HCT116 (cell line): ENCODE results near the gene SLBP. TPM values are rescaled to one million over a fixed set of nuclear protein-coding genes. Genes with fewer than 3 reads are reported as not detected.

ENCODE experiments used
- ATAC-seq: fragments of 200-7000 bp; cut with Tn5 transposase; 2 replicates; pipeline ENCODE4 v1.9.1; 2020; ENCODE audit warnings: mild to moderate bottlenecking, moderate library complexity
- BruUV-seq: library from RNA; stranded (reverse); fragments of 400-500 nt; replicated peaks from 2 replicates; lab custom pipeline; 2021; lab: Mats Ljungman, UMichigan
- CTCF ChIA-PET: fragments of 300-600 bp; sonication (Branson Sonifier 250); formaldehyde crosslinking; loops from one replicate; lab custom pipeline; 2021; ENCODE audit warnings: antibody characterized with exemption; lab: Charles Lee
- POLR2A ChIA-PET: fragments of 300-600, 350-600 bp; sonication (Branson Sonifier 250); formaldehyde crosslinking; loops from one replicate; lab custom pipeline; 2021; ENCODE audit warnings: antibody characterized with exemption; lab: Charles Lee
- RAD21 ChIA-PET, 2 experiments: fragments of 300-600 bp; sonication (Branson Sonifier 250); formaldehyde crosslinking; loops; one replicate each; lab custom pipeline; 2023; ENCODE audit warnings: low total read pairs in 2 of 2; ENCODE audit not compliant: uncharacterized antibody in 2 of 2, unreplicated experiment in 2 of 2, low non-redundant PET in 1 of 2; lab: Charles Lee
- DNase-seq: peaks from one replicate; pipeline ENCODE4 v3.0.0-alpha.2; 2010; ENCODE audit warnings: low read depth, low spot score
- H2AFZ ChIP-seq: fragments of 200-600 bp; shearing (Covaris generic), sonication (generic); 2 replicates; pipeline ENCODE4 v1.6.1; 2017; ENCODE audit warnings: low read depth, mixed run types, mixed read lengths, antibody characterized with exemption, low read length; ENCODE audit not compliant: poor library complexity, severe bottlenecking
- H3K27ac ChIP-seq: 2 replicates; pipeline ENCODE4 v1.5.1; 2012; ENCODE audit warnings: low read depth, low read length
- H3K27me3 ChIP-seq: fragments of 200-600 bp; sonication (generic); 2 replicates; pipeline ENCODE4 v1.6.1; 2016; ENCODE audit warnings: mixed run types, low read length, mixed read lengths; ENCODE audit not compliant: insufficient read depth
- H3K36me3 ChIP-seq, 2 experiments: fragments of 200-500 bp in 1 of 2; fragments of 200-600 bp in 1 of 2; sonication (Bioruptor generic) in 1 of 2; sonication (generic) in 1 of 2; 2 replicates each; pipeline versions ENCODE4 v1.5.1 to v1.6.1; 2014 to 2016; ENCODE audit warnings: low read length in 2 of 2, inconsistent platforms in 1 of 2, mixed read lengths in 1 of 2, mixed run types in 1 of 2; ENCODE audit not compliant: insufficient read depth in 2 of 2, control insufficient read depth in 1 of 2
- H3K4me1 ChIP-seq, 2 experiments: fragments of 200-600 bp in 1 of 2; sonication (generic) in 1 of 2; 2 replicates each; pipeline versions ENCODE4 v1.5.1 to v1.6.1; 2012 to 2017; ENCODE audit warnings: low read length in 2 of 2, inconsistent platforms in 1 of 2, mild to moderate bottlenecking in 1 of 2, mixed read lengths in 1 of 2, mixed run types in 1 of 2, moderate library complexity in 1 of 2; ENCODE audit not compliant: insufficient read depth in 2 of 2, control insufficient read depth in 1 of 2
- H3K4me2 ChIP-seq: fragments of 200-600 bp; sonication (generic); 2 replicates; pipeline ENCODE4 v1.6.1; 2017; ENCODE audit warnings: mixed run types, low read length, mixed read lengths
- H3K4me3 ChIP-seq, 2 experiments: fragments of 200-600 bp in 1 of 2; sonication (generic) in 1 of 2; replicated peaks in 1 of 2; 2 replicates each; pipeline ENCODE4 v1.5.1; 2011 to 2016; ENCODE audit warnings: low read length in 2 of 2, control low read depth in 1 of 2, low read depth in 1 of 2, mild to moderate bottlenecking in 1 of 2, mixed read lengths in 1 of 2, mixed run types in 1 of 2
- H3K79me2 ChIP-seq: fragments of 200-600 bp; sonication (generic); 2 replicates; pipeline ENCODE4 v1.6.1; 2017; ENCODE audit warnings: mild to moderate bottlenecking, mixed run types, low read length, moderate library complexity, mixed read lengths; ENCODE audit not compliant: insufficient read depth
- H3K9ac ChIP-seq: fragments of 200-600 bp; sonication (generic); 2 replicates; pipeline ENCODE4 v1.6.1; 2016; ENCODE audit warnings: low read length, mixed read lengths
- H3K9me2 ChIP-seq: fragments of 200-600 bp; sonication (generic), shearing (Covaris generic); 2 replicates; pipeline ENCODE4 v1.6.1; 2017; ENCODE audit warnings: mixed run types, mild to moderate bottlenecking, moderate library complexity; ENCODE audit not compliant: insufficient read depth
- H3K9me3 ChIP-seq, 2 experiments: fragments of 200-500 bp in 1 of 2; fragments of 200-600 bp in 1 of 2; sonication (Bioruptor generic) in 1 of 2; sonication (generic) in 1 of 2; 2 replicates each; pipeline ENCODE4 v1.6.1; 2014 to 2017; ENCODE audit warnings: low read length in 2 of 2, mixed read lengths in 2 of 2, inconsistent platforms in 1 of 2, low read depth in 1 of 2, mild to moderate bottlenecking in 1 of 2, mixed run types in 1 of 2, moderate library complexity in 1 of 2; ENCODE audit not compliant: control insufficient read depth in 1 of 2, insufficient read depth in 1 of 2
- H4K20me1 ChIP-seq: fragments of 200-600 bp; sonication (generic), shearing (Covaris generic); 2 replicates; pipeline ENCODE4 v1.6.1; 2017; ENCODE audit warnings: mixed run types, mild to moderate bottlenecking, moderate library complexity; ENCODE audit not compliant: insufficient read depth
- CEBPB ChIP-seq: IDR thresholded peaks from 2 replicates; pipeline ENCODE4 v1.6.1; 2012; ENCODE audit warnings: low read depth
- FOSL1 ChIP-seq: IDR thresholded peaks from 2 replicates; pipeline ENCODE4 v1.6.1; 2012; ENCODE audit warnings: low read depth
- RAD21 ChIP-seq: IDR thresholded peaks from 2 replicates; pipeline ENCODE4 v1.6.1; 2012; ENCODE audit warnings: low read depth, mild to moderate bottlenecking
- intact Hi-C: fragments of 100-400 bp; cut with micrococcal nuclease; formaldehyde crosslinking; loops from 2 replicates; pipeline ENCODE4 v1.10.0; 2022
- total RNA-seq: library from RNA; stranded (reverse); gene quantifications from one replicate; pipeline ENCODE4 v1.2.1, GENCODE V29; 2021; ENCODE audit not compliant: unreplicated experiment

The SLBP gene
- total RNA-seq, 1 experiment from 2014 or later, result 101 TPM

GRCh38 chr4:1647432-1647831 lies 64.7 kb downstream of the SLBP start:
- no peak overlapping the region for H3K27ac ChIP-seq
- no peaks in the 10 kb centered on the region for H3K27me3 ChIP-seq
- H4K20me1 ChIP-seq, result no peaks in the 10 kb centered on the region
- no peaks in the 10 kb centered on the region for H3K79me2 ChIP-seq
- no TSS peak for BruUV-seq
- TF ChIP-seq CEBPB, result no peak
- no peak overlapping the region for H2AFZ ChIP-seq
- H3K4me3 ChIP-seq, result no peak overlapping the region
- H3K4me1 ChIP-seq, result no peaks in the 10 kb centered on the region
- no peak overlapping the region for H3K9ac ChIP-seq
- intact Hi-C loops, result no loop called here
- no peak for DNase-seq
- ChIA-PET POLR2A (no interaction called here), RAD21 (no interaction called here), CTCF (no interaction called here)
- H3K4me2 ChIP-seq, result no peak overlapping the region
- ATAC-seq, result no peak
- H3K9me3 ChIP-seq, result no peaks in the 10 kb centered on the region
- H3K9me2 ChIP-seq, result no peaks in the 10 kb centered on the region
- H3K36me3 ChIP-seq, result no peaks in the 10 kb centered on the region

- H3K4me2 ChIP-seq, result no peak overlapping the region
- no peaks in the 10 kb centered on the region for H3K4me1 ChIP-seq
- ChIA-PET POLR2A (no interaction called here), CTCF (no interaction called here), RAD21 (no interaction called here)
- no peak overlapping the region for H3K9ac ChIP-seq
- no peak for ATAC-seq
- intact Hi-C loops, result no loop called here
- no peaks in the 10 kb centered on the region for H3K79me2 ChIP-seq
- H3K4me3 ChIP-seq, result no peak overlapping the region
- H3K9me3 ChIP-seq, result no peaks in the 10 kb centered on the region
- DNase-seq, result no peak
- H4K20me1 ChIP-seq, result no peaks in the 10 kb centered on the region
- no peaks in the 10 kb centered on the region for H3K27me3 ChIP-seq
- H3K36me3 ChIP-seq, result no peaks in the 10 kb centered on the region
- TF ChIP-seq FOSL1 (no peak), RAD21 (no peak)
- BruUV-seq, result no TSS peak
- no peak overlapping the region for H3K27ac ChIP-seq
- H3K9me2 ChIP-seq, result no peaks in the 10 kb centered on the region
- H2AFZ ChIP-seq, result no peak overlapping the region
Observed at GRCh38 chr4:1646690-1647089, 65.4 kb downstream of the SLBP start.
